ENCODE measurements around the gene SART3. TPM values are rescaled to one million over a fixed set of nuclear protein-coding genes. Genes with fewer than 3 reads are reported as not detected.
"Not testable (repeated sequence)": the region's sequence is repeated elsewhere in the genome, so short reads cannot be mapped to it uniquely, and the experiment has no call there.

Gene SART3
- total and polyA plus RNA-seq, 8 donors: 11.7 to 106 (median 51.1) TPM

DNA sequence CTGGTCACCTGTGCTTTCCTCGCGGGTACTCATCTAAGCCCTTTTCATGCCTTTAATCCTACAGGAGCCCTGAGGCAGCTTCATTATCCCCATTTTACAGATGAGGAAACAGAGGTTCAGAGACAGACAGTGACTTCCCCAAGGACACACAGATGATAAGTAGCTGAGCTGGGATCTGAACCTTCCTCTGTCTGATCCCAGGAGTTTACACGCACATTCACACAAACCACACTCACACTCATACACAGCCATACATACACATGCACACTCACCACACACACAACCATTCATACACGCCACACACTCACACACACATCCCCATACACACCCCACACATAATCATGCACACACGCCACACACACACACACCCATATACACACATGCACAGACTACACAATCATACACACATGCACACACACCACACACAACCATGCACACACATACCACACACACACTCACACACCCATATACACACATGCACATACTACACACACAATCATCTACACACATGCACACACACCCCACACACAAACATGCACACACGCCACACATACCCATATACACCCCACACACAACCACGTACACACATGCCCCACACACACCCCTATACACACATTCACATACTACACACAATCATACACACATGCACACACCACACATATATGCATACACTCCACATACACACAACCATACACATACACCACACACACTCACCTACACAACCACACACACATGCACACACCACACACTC, 34.2 kb upstream of the SART3 start:
- H3K4me1 ChIP-seq: no peaks in the 10 kb centered on the region
- no peak overlapping the region for H3K4me3 ChIP-seq
- no peaks in the 10 kb centered on the region for H3K36me3 ChIP-seq
- TF ChIP-seq POLR2A (IDR thresholded peaks at IDR 0.05): no peak
- TF ChIP-seq, protein P1, sequence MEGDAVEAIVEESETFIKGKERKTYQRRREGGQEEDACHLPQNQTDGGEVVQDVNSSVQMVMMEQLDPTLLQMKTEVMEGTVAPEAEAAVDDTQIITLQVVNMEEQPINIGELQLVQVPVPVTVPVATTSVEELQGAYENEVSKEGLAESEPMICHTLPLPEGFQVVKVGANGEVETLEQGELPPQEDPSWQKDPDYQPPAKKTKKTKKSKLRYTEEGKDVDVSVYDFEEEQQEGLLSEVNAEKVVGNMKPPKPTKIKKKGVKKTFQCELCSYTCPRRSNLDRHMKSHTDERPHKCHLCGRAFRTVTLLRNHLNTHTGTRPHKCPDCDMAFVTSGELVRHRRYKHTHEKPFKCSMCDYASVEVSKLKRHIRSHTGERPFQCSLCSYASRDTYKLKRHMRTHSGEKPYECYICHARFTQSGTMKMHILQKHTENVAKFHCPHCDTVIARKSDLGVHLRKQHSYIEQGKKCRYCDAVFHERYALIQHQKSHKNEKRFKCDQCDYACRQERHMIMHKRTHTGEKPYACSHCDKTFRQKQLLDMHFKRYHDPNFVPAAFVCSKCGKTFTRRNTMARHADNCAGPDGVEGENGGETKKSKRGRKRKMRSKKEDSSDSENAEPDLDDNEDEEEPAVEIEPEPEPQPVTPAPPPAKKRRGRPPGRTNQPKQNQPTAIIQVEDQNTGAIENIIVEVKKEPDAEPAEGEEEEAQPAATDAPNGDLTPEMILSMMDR (IDR thresholded peaks at IDR 0.05): no peak
- no peak for TF ChIP-seq POLR2AphosphoS5 (IDR thresholded peaks at IDR 0.05)
- intact Hi-C loops (cut with DNase I; ENCODE audit: low total_unique reads): no loop called here
- no peaks in the 10 kb centered on the region for H3K9me3 ChIP-seq
- no peak overlapping the region for H3K27ac ChIP-seq
- DNase-seq: no peak
- H3K27me3 ChIP-seq: peaks cover 0 to 5% (median 0%) of the 10 kb centered on the region in 3 donors
- 87 to 96% (median 94%) methylated on average over 7 of the region's 7 CpGs for WGBS, 5 donors

DNA sequence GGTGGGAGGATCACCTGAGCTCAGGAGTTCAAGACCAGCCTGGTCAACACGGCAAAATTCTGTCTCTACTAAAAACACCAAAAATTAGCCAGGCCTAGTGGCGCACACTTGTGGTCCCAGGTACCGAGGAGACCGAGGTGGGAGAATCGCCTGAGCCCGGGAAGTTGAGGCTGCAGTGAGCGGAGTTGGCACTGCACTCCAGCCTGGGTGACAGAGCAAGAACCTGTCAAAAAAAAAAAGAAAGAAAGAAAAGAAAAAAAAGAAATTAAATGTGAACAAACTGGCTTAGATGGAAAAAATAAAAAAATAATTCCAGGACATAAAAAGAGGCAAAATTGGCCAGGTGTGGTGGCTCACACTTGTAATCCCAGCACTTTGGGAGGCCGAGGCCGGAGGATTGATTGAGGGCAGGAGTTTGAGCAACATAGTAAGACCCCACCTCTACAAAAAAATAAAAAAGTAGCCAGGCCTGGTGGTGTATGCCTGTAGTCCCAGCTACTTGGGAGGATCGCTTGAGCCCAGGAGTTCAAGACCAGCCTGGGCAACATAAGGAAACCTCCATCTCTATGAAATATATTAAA, 33.4 kb upstream of the SART3 start:
- 93 to 97% (median 96%) methylated on average over 10 of the region's 10 CpGs for WGBS, 5 donors
- Histone ChIP-seq H3K4me3 (no peak overlapping the region), H3K36me3 (no peaks in the 10 kb centered on the region), H3K4me1 (no peaks in the 10 kb centered on the region), H3K27me3 (peaks cover 0 to 12% (median 0%) of the 10 kb centered on the region in 3 donors), H3K9me3 (no peaks in the 10 kb centered on the region), H3K27ac (no peak overlapping the region)
- no peak for DNase-seq
- intact Hi-C loops (cut with DNase I; ENCODE audit: low total_unique reads): no loop called here
- TF ChIP-seq EP300 (IDR thresholded peaks at IDR 0.05) (no peak), POLR2AphosphoS5 (IDR thresholded peaks at IDR 0.05) (no peak), POLR2A (IDR thresholded peaks at IDR 0.05) (no peak)

DNA sequence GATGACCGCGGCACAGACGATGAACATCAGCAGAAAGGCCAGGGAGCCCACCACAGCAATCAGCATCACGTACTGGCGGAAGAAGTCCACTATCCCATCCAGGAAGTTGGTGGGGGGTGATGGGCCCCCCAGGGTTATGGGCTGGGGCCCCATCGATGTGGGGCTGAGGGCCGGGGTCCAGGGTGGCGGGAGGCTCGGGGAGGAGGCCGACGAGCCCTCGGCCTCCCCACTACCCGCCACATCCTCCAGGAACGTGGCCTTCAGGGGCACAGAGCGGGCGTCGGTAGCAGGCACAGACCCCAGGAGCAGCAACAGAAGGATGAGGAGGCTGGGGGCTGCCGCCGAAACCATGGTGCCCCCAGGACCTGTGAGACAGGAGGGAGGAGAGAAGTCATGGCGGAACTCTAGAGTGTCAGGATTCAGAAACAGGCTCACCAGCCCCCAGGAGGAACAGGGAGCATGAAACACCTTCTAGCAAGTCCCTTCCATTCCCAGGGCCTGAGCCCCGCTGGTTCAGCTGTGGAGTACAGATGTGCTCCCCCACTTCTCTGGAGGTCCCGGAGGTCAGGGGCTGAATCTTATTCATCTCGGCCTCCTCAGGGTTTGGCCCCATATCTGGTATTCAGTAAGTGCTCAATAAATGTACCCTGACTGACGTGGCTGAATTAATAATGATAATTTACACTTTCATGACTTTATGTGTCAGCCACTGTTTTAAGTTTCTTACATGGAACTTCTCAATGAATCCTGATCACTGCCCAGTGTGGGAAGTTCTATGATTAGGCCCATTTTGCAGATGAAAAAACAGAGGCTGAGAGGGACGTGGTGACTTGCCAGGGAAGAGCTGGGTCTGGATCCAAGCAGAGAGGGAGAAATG, 31.3 kb upstream of the SART3 start:
- DNase-seq: no peak
- Histone ChIP-seq H3K9me3 (no peaks in the 10 kb centered on the region), H3K36me3 (no peaks in the 10 kb centered on the region), H3K4me1 (no peaks in the 10 kb centered on the region), H3K4me3 (no peak overlapping the region), H3K27ac (no peak overlapping the region), H3K27me3 (peaks cover 0 to 22% (median 0%) of the 10 kb centered on the region in 3 donors)
- intact Hi-C loops (cut with DNase I; ENCODE audit: low total_unique reads): no loop called here
- TF ChIP-seq POLR2A (IDR thresholded peaks at IDR 0.05) (no peak), POLR2AphosphoS5 (IDR thresholded peaks at IDR 0.05) (no peak)
- TF ChIP-seq, protein P1 (IDR thresholded peaks at IDR 0.05): no peak
- WGBS, 5 donors: 88 to 93% (median 92%) methylated on average over 17 to 25 of the region's 25 CpGs

DNA sequence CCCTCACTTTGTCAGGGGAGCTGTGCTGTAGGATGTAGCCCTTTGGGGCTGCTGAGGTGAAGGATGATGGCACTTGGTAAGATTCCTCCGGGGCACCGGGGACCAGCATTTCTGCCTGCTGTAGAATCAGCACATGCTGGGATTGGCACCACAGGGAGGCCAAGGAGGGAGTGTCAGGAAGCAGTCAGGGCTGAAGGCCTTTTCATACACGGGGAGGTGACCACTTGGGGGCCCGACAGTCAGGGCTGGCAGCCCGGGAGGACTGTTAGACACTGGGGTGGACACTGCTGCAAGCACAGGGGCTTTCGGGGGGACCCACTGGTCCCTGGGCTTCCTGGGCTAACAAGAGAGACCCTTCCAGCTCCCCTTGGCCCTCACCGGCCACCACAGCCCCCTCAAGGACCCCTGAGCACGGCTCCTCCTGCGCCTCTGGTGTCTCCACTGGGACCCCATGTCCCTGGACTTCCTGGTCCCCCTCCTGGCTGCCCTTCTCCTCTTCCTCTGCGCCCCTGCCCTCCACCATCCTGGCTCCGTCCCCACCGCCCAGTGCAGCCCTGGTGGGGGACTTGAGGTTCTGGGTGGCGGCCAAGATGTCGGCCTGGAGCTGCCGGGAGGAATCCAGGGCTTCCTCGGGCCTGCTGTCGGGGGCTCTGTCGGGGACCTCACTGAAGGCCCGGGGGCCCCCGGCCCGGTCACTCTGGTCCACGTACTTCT, 30.5 kb upstream of the SART3 start:
- Histone ChIP-seq H3K36me3 (no peaks in the 10 kb centered on the region), H3K27ac (no peak overlapping the region), H3K27me3 (peaks cover 0 to 22% (median 0%) of the 10 kb centered on the region in 3 donors), H3K4me3 (no peak overlapping the region), H3K9me3 (no peaks in the 10 kb centered on the region), H3K4me1 (no peaks in the 10 kb centered on the region)
- intact Hi-C loops (cut with DNase I; ENCODE audit: low total_unique reads): no loop called here
- no peak for DNase-seq
- 77 to 86% (median 80%) methylated on average over 16 to 22 of the region's 22 CpGs for WGBS, 5 donors
- no peak for TF ChIP-seq POLR2A (IDR thresholded peaks at IDR 0.05)
- TF ChIP-seq POLR2AphosphoS5 (IDR thresholded peaks at IDR 0.05): no peak
- TF ChIP-seq, protein P1 (IDR thresholded peaks at IDR 0.05): no peak
- no peak for TF ChIP-seq EP300 (IDR thresholded peaks at IDR 0.05)

DNA sequence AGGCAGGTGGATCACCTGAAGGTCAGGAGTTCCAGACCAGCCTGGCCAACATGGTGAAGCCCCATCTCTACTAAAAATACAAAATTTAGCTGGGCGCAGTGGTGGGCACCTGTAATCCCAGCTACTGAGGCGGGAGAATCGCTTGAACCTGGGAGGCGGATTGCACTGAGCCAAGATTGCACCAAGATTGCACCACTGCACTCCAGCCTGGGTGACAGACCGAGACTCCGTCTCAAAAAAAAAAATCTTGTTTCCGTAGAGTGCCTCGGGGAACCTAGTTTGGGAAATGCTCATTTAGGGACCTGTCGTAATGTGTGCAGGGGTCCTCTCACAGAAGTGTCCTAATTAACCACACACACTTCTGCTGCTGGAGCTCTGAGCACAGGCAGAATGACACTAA, 29.5 kb upstream of the SART3 start:
- H3K27ac ChIP-seq, DNase-seq: not testable (repeated sequence)
- 82 to 93% (median 92%) methylated on average over 9 of the region's 9 CpGs for WGBS, 5 donors

More for the DNA sequence above, 29.5 kb upstream of the SART3 start:
- H3K36me3 ChIP-seq; H3K9me3 ChIP-seq; intact Hi-C loops (cut with DNase I; ENCODE audit: low total_unique reads); H3K4me1 ChIP-seq; H3K4me3 ChIP-seq: not testable (repeated sequence)
- H3K27me3 ChIP-seq: peaks cover 0 to 22% (median 0%) of the 10 kb centered on the region in 3 donors
